GM18519 (cell line): ENCODE measurements around the gene ZNF358.
"Not testable (repeated sequence)": the region's sequence is repeated elsewhere in the genome, so short reads cannot be mapped to it uniquely, and the experiment has no call there.

ENCODE experiments used
- ATAC-seq: cut with Tn5 transposase; IDR thresholded peaks from one replicate; pipeline ENCODE4 v1.9.1; 2021; ENCODE audit warnings: mild to moderate bottlenecking, moderate library complexity; ENCODE audit not compliant: unreplicated experiment, low FRiP score

ZNF358 gene

GRCh38 chr19:7534531-7535046, 18.7 kb downstream of the ZNF358 start:
- ATAC-seq = no peak

GRCh38 chr19:7535047-7535997, 19.4 kb downstream of the ZNF358 start, which contains the start of gene PNPLA6:
Gene PNPLA6 (plus strand): TSS chr19:7535717. CDS start chr19:7535789, 72 bp downstream.
- ATAC-seq = peak; percentile 69

GRCh38 chr19:7535998-7536695, 20.2 kb downstream of the ZNF358 start:
- ATAC-seq = no peak

- not testable (repeated sequence) for ATAC-seq
These were observed 23.1 kb downstream of the ZNF358 start for GRCh38 chr19:7538990-7539389.

GRCh38 chr19:7539827-7540425, 24.0 kb downstream of the ZNF358 start:
- no peak for ATAC-seq

- no peak for ATAC-seq
These were observed 25.0 kb downstream of the ZNF358 start for GRCh38 chr19:7540761-7541474.

GRCh38 chr19:7541475-7541824, 25.5 kb downstream of the ZNF358 start:
- no peak for ATAC-seq

GRCh38 chr19:7541828-7542443, 26.0 kb downstream of the ZNF358 start:
- no peak for ATAC-seq

GRCh38 chr19:7542556-7543348, 26.8 kb downstream of the ZNF358 start:
- ATAC-seq = no peak

GRCh38 chr19:7544626-7545025, 28.7 kb downstream of the ZNF358 start:
- no peak for ATAC-seq

GRCh38 chr19:7545300-7545699, 29.4 kb downstream of the ZNF358 start:
- ATAC-seq = no peak

GRCh38 chr19:7545904-7546303, 30.0 kb downstream of the ZNF358 start:
- no peak for ATAC-seq

GRCh38 chr19:7547159-7547558, 31.3 kb downstream of the ZNF358 start:
- ATAC-seq = no peak

GRCh38 chr19:7549429-7550148, 33.7 kb downstream of the ZNF358 start:
- no peak for ATAC-seq

GRCh38 chr19:7550169-7550770, 34.4 kb downstream of the ZNF358 start:
- no peak for ATAC-seq

GRCh38 chr19:7550987-7551761, 35.3 kb downstream of the ZNF358 start:
- no peak for ATAC-seq

- ATAC-seq = no peak
These were observed 36.9 kb downstream of the ZNF358 start for GRCh38 chr19:7552781-7553180.
